ENCODE measurements around the gene HNRNPC. TPM values are rescaled to one million over a fixed set of nuclear protein-coding genes. Genes with fewer than 3 reads are reported as not detected.

HNRNPC gene
- total and polyA plus RNA-seq, 12 donors = 227 to 358 (median 269) TPM

DNA sequence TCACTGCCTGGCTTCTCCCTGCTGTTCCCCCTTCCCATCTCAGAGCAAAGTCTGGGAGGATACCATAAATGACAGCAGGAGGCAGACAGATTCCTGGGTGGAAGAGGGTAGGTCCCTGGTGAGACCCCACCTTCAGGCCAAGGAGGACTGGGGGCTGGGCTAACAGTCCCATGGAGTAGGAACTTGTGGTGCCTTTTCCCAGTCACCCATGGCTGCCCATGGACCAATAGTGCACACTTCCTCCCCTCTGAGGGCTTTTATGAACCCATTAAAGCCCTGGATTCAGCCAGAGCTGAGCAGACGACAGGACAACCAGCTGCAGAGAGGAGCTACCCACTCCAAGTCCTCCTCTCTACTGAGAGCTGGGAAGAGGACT lies 76.8 kb downstream of the HNRNPC start:
- Histone ChIP-seq H3K9me3 (peaks cover 0 to 9% (median 0%) of the 10 kb centered on the region in 11 donors), H3K4me3 (peak overlapping the region in 8 of 10 donors; percentile 35 to 53 (median 46)), H3K4me1 (peaks cover 0 to 14% (median 3%) of the 10 kb centered on the region in 9 donors), H3K27me3 (no peaks in the 10 kb centered on the region), H3K27ac (no peak overlapping the region), H3K36me3 (no peaks in the 10 kb centered on the region)
- TF ChIP-seq, protein P1, sequence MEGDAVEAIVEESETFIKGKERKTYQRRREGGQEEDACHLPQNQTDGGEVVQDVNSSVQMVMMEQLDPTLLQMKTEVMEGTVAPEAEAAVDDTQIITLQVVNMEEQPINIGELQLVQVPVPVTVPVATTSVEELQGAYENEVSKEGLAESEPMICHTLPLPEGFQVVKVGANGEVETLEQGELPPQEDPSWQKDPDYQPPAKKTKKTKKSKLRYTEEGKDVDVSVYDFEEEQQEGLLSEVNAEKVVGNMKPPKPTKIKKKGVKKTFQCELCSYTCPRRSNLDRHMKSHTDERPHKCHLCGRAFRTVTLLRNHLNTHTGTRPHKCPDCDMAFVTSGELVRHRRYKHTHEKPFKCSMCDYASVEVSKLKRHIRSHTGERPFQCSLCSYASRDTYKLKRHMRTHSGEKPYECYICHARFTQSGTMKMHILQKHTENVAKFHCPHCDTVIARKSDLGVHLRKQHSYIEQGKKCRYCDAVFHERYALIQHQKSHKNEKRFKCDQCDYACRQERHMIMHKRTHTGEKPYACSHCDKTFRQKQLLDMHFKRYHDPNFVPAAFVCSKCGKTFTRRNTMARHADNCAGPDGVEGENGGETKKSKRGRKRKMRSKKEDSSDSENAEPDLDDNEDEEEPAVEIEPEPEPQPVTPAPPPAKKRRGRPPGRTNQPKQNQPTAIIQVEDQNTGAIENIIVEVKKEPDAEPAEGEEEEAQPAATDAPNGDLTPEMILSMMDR (IDR thresholded peaks at IDR 0.05) = no peak
- intact Hi-C loops (cut with DNase I) = no loop called here
- peak in 6 of 8 donors; percentile 7 to 58 (median 16) for ATAC-seq
- no peak for DNase-seq
- 26 to 31% methylated on average over 1 of the region's 1 CpG for WGBS, 2 donors

DNA sequence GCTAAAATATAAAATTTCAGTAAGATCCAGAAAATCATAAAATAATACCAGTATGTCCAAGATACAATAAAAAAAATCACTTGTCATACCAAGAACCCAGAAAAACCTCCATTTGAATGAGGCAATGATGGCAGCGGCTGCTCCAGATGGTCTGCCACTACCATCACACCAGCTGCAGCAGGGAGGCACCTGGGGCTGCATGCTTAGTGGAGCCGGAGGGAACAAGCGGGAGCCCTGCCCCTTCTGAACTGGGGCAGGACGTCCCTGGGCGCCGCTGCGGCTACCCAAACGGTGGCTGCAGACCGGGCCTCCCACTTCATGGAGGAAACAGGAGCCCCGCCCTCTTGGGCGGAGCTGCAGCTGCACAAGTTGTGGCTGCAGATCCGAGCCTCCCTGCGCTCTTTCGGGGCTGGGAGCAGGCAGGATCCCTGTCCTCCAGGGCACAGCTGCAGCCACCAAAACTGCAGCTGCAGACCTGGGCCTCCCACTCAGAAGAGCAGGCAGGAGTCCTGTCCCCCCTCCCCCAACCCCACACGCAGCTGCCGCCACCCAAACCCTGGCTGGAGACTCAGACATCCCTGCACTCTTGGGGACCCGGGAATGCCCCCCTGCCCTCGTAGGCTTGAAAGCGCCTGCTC lies 77.3 kb downstream of the HNRNPC start:
- H3K27me3 ChIP-seq = no peaks in the 10 kb centered on the region
- DNase-seq (peak; percentile 58 to 77), ATAC-seq (peak; percentile 82 to 96 (median 90))
- intact Hi-C loops (cut with DNase I) = no loop called here
- peaks cover 0 to 3% (median 0%) of the 10 kb centered on the region in 11 donors for H3K9me3 ChIP-seq
- WGBS, 2 donors = 11 to 16% methylated on average over 19 of the region's 19 CpGs
- H3K4me1 ChIP-seq = peaks cover 0 to 14% (median 3%) of the 10 kb centered on the region in 9 donors
- no peaks in the 10 kb centered on the region for H3K36me3 ChIP-seq
- TF ChIP-seq, protein P1 (IDR thresholded peaks at IDR 0.05) = no peak
- peak overlapping the region in 9 of 10 donors; percentile 19 to 53 (median 46) for H3K4me3 ChIP-seq
- no peak overlapping the region for H3K27ac ChIP-seq

DNA sequence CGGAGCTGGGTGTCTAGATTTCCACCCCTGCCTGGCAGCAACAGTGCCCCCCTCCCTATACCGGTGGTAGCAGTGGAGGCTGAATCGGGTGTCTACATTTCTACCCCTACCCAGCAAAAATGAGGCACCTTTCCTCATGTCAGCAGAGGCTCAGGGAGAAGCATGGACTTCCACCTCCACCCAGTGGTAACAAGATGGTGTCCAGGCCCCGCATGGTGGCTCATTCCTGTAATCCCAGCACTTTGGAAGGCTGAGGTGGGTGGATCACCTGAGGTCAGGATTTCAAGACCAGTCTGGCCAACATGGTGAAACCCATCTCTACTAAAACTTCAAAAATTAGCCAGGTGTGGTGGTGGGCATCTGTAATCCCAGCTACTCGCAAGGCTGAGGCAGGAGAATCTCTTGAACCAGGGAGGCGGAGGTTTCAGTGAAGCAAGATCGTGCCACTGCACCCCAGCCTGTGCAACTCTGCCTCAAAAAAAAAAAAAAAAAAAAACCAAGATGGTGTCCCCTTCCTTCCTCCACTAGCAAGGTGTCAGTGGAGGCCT lies 77.9 kb downstream of the HNRNPC start:
- TF ChIP-seq, protein P1 (IDR thresholded peaks at IDR 0.05) = no peak
- no peaks in the 10 kb centered on the region for H3K9me3 ChIP-seq
- ATAC-seq = no peak
- no peaks in the 10 kb centered on the region for H3K36me3 ChIP-seq
- no peak for DNase-seq
- intact Hi-C loops (cut with DNase I) = no loop called here
- WGBS, 2 donors = 85 to 89% methylated on average over 7 of the region's 7 CpGs
- no peaks in the 10 kb centered on the region for H3K27me3 ChIP-seq
- no peak overlapping the region for H3K27ac ChIP-seq
- peaks cover 0 to 14% (median 3%) of the 10 kb centered on the region in 9 donors for H3K4me1 ChIP-seq
- peak overlapping the region in 7 of 10 donors; percentile 37 to 53 (median 47) for H3K4me3 ChIP-seq

DNA sequence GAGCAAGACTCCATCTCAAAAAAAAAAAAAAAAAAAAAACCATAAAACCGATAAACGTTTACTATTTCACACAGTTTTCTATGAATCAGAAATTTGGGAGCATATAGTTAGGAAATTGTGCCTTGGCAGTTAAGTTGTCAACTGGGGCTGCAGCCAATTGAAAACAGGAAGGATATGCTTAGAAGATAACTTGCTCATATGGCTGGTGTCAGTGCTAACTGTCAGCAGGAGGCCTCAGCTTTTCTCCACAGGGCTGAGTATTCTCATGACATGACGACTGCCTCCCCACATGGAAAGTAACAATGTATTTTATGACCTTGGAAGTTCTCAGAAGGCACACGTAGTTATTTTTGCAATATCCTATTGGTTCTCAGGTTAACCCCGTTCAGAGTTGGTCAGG lies 83.8 kb downstream of the HNRNPC start:
- Histone ChIP-seq H3K27me3 (no peaks in the 10 kb centered on the region), H3K4me3 (no peak overlapping the region), H3K4me1 (peaks cover 0 to 7% (median 0%) of the 10 kb centered on the region in 9 donors), H3K27ac (no peak overlapping the region), H3K36me3 (no peaks in the 10 kb centered on the region), H3K9me3 (peaks cover 0 to 14% (median 2%) of the 10 kb centered on the region in 11 donors)
- TF ChIP-seq, protein P1 (IDR thresholded peaks at IDR 0.05) = no peak
- intact Hi-C loops (cut with DNase I) = no loop called here
- WGBS, 2 donors = 32 to 38% methylated on average over 5 of the region's 5 CpGs
- DNase-seq = no peak
- ATAC-seq = peak in 2 of 8 donors; percentile 33 to 55
